Dendritic cell treated with granulocyte-macrophage colony-stimulating factor and Interleukin-4, amounts not matched to agents 40 ng/mL and 50 ng/mL, for 4 days (primary cell): ENCODE measurements around the gene SDHAF2.
"Not testable (repeated sequence)": the region's sequence is repeated elsewhere in the genome, so short reads cannot be mapped to it uniquely, and the experiment has no call there.

ENCODE experiments used
- H3K27ac Mint-ChIP-seq: one replicate; pipeline ENCODE4 v1.8.0; 2022; ENCODE audit warnings: mild to moderate bottlenecking, mixed read lengths
- H3K27me3 Mint-ChIP-seq: one replicate; pipeline ENCODE4 v1.8.0; 2022; ENCODE audit warnings: mild to moderate bottlenecking, mixed read lengths
- H3K36me3 Mint-ChIP-seq: one replicate; pipeline ENCODE4 v1.8.0; 2022; ENCODE audit warnings: low read depth, mixed read lengths
- H3K4me1 Mint-ChIP-seq: one replicate; pipeline ENCODE4 v1.8.0; 2022; ENCODE audit warnings: low read depth, mixed read lengths
- H3K4me3 Mint-ChIP-seq: one replicate; pipeline ENCODE4 v1.8.0; 2022; ENCODE audit warnings: mild to moderate bottlenecking, moderate library complexity, mixed read lengths
- H3K9me3 Mint-ChIP-seq: one replicate; pipeline ENCODE4 v1.8.0; 2022; ENCODE audit warnings: mixed read lengths
- intact Hi-C: fragments of 100-400 bp; cut with micrococcal nuclease; formaldehyde crosslinking; loops from one replicate; pipeline ENCODE4 v1.15.0; 2022

The SDHAF2 gene

GRCh38 chr11:61411589-61411988, 18.3 kb upstream of the SDHAF2 start:
- H3K27me3 Mint-ChIP-seq, result no peaks in the 10 kb centered on the region
- H3K27ac Mint-ChIP-seq, result no peak overlapping the region
- intact Hi-C loops, result no loop called here
- no peak overlapping the region for H3K4me3 Mint-ChIP-seq
- peaks cover 99% of the 10 kb centered on the region for H3K36me3 Mint-ChIP-seq
- H3K4me1 Mint-ChIP-seq, result no peaks in the 10 kb centered on the region
- no peaks in the 10 kb centered on the region for H3K9me3 Mint-ChIP-seq

- intact Hi-C loops, result no loop called here
- H3K4me1 Mint-ChIP-seq, result peaks cover 16% of the 10 kb centered on the region
- peaks cover 99% of the 10 kb centered on the region for H3K36me3 Mint-ChIP-seq
- H3K9me3 Mint-ChIP-seq, result no peaks in the 10 kb centered on the region
- H3K27ac Mint-ChIP-seq, result no peak overlapping the region
- H3K4me3 Mint-ChIP-seq, result no peak overlapping the region
- no peaks in the 10 kb centered on the region for H3K27me3 Mint-ChIP-seq
These were observed 16.4 kb upstream of the SDHAF2 start for GRCh38 chr11:61413496-61413895.

- Mint-ChIP-seq H3K27ac (no peak overlapping the region), H3K36me3 (peaks cover 99% of the 10 kb centered on the region), H3K9me3 (no peaks in the 10 kb centered on the region), H3K4me1 (peaks cover 27% of the 10 kb centered on the region), H3K27me3 (no peaks in the 10 kb centered on the region), H3K4me3 (no peak overlapping the region)
- intact Hi-C loops, result no loop called here
These were observed 15.4 kb upstream of the SDHAF2 start for GRCh38 chr11:61414547-61414946.

GRCh38 chr11:61415381-61415780, 14.5 kb upstream of the SDHAF2 start:
- H3K27ac Mint-ChIP-seq, result no peak overlapping the region
- no peak overlapping the region for H3K4me3 Mint-ChIP-seq
- no peaks in the 10 kb centered on the region for H3K9me3 Mint-ChIP-seq
- intact Hi-C loops, result no loop called here
- no peaks in the 10 kb centered on the region for H3K27me3 Mint-ChIP-seq
- H3K4me1 Mint-ChIP-seq, result peaks cover 31% of the 10 kb centered on the region
- H3K36me3 Mint-ChIP-seq, result peaks cover 99% of the 10 kb centered on the region

- no peaks in the 10 kb centered on the region for H3K9me3 Mint-ChIP-seq
- peak overlapping the region; percentile 55 for H3K27ac Mint-ChIP-seq
- peaks cover 41% of the 10 kb centered on the region for H3K4me1 Mint-ChIP-seq
- no peaks in the 10 kb centered on the region for H3K27me3 Mint-ChIP-seq
- H3K36me3 Mint-ChIP-seq, result peaks cover 99% of the 10 kb centered on the region
- intact Hi-C loops, result no loop called here
- no peak overlapping the region for H3K4me3 Mint-ChIP-seq
These were observed 13.0 kb upstream of the SDHAF2 start for GRCh38 chr11:61416941-61417340.

- no peaks in the 10 kb centered on the region for H3K27me3 Mint-ChIP-seq
- intact Hi-C loops, result no loop called here
- H3K27ac Mint-ChIP-seq, result peak overlapping the region; percentile 55
- peaks cover 41% of the 10 kb centered on the region for H3K4me1 Mint-ChIP-seq
- H3K9me3 Mint-ChIP-seq, result no peaks in the 10 kb centered on the region
- peaks cover 100% of the 10 kb centered on the region for H3K36me3 Mint-ChIP-seq
- H3K4me3 Mint-ChIP-seq, result no peak overlapping the region
These were observed 12.3 kb upstream of the SDHAF2 start for GRCh38 chr11:61417670-61418069.

- Mint-ChIP-seq H3K4me1 (peaks cover 41% of the 10 kb centered on the region), H3K27ac (peak overlapping the region; percentile 55)
- intact Hi-C loops, result no loop called here
These were observed 11.8 kb upstream of the SDHAF2 start for GRCh38 chr11:61418136-61418535.

GRCh38 chr11:61422226-61422625, 7.7 kb upstream of the SDHAF2 start:
- H3K36me3 Mint-ChIP-seq, result peaks cover 100% of the 10 kb centered on the region
- no peaks in the 10 kb centered on the region for H3K27me3 Mint-ChIP-seq
- no peak overlapping the region for H3K27ac Mint-ChIP-seq
- no peak overlapping the region for H3K4me3 Mint-ChIP-seq
- intact Hi-C loops, result no loop called here
- H3K4me1 Mint-ChIP-seq, result peaks cover 51% of the 10 kb centered on the region
- H3K9me3 Mint-ChIP-seq, result no peaks in the 10 kb centered on the region

More at GRCh38 chr11:61418136-61418535, 11.8 kb upstream of the SDHAF2 start:
- Mint-ChIP-seq H3K4me3 (no peak overlapping the region), H3K9me3 (no peaks in the 10 kb centered on the region), H3K36me3 (peaks cover 100% of the 10 kb centered on the region), H3K27me3 (no peaks in the 10 kb centered on the region)

GRCh38 chr11:61425367-61426131, 4.4 kb upstream of the SDHAF2 start:
- H3K4me1 Mint-ChIP-seq, result peaks cover 34% of the 10 kb centered on the region
- H3K9me3 Mint-ChIP-seq, result no peaks in the 10 kb centered on the region
- H3K27me3 Mint-ChIP-seq, result no peaks in the 10 kb centered on the region
- no peak overlapping the region for H3K4me3 Mint-ChIP-seq
- intact Hi-C loops, result no loop called here
- H3K27ac Mint-ChIP-seq, result peak overlapping the region; percentile 28
- peaks cover 100% of the 10 kb centered on the region for H3K36me3 Mint-ChIP-seq

GRCh38 chr11:61429346-61429690, 606 bp upstream of the SDHAF2 start:
- H3K36me3 Mint-ChIP-seq, result peaks cover 92% of the 10 kb centered on the region
- H3K27ac Mint-ChIP-seq, result peak overlapping the region; percentile 99
- intact Hi-C loops, result no loop called here
- no peaks in the 10 kb centered on the region for H3K9me3 Mint-ChIP-seq
- H3K4me1 Mint-ChIP-seq, result peaks cover 40% of the 10 kb centered on the region
- H3K4me3 Mint-ChIP-seq, result peak overlapping the region; percentile 96
- no peaks in the 10 kb centered on the region for H3K27me3 Mint-ChIP-seq

GRCh38 chr11:61430839-61431238, 915 bp downstream of the SDHAF2 start:
- H3K4me3 Mint-ChIP-seq, result peak overlapping the region; percentile 96
- peaks cover 43% of the 10 kb centered on the region for H3K4me1 Mint-ChIP-seq
- H3K9me3 Mint-ChIP-seq, H3K27me3 Mint-ChIP-seq, intact Hi-C loops: not testable (repeated sequence)
- peak overlapping the region; percentile 99 for H3K27ac Mint-ChIP-seq
- peaks cover 86% of the 10 kb centered on the region for H3K36me3 Mint-ChIP-seq

GRCh38 chr11:61437496-61437895, 7.6 kb downstream of the SDHAF2 start:
- Mint-ChIP-seq H3K27me3 (no peaks in the 10 kb centered on the region), H3K27ac (no peak overlapping the region), H3K36me3 (peaks cover 87% of the 10 kb centered on the region), H3K9me3 (no peaks in the 10 kb centered on the region), H3K4me3 (no peak overlapping the region), H3K4me1 (peaks cover 9% of the 10 kb centered on the region)
- intact Hi-C loops, result no loop called here

- Mint-ChIP-seq H3K27me3 (no peaks in the 10 kb centered on the region), H3K4me1 (peaks cover 9% of the 10 kb centered on the region), H3K4me3 (no peak overlapping the region), H3K36me3 (peaks cover 95% of the 10 kb centered on the region), H3K9me3 (no peaks in the 10 kb centered on the region), H3K27ac (no peak overlapping the region)
- intact Hi-C loops, result no loop called here
These were observed 9.7 kb downstream of the SDHAF2 start for GRCh38 chr11:61439615-61440014.

GRCh38 chr11:61442616-61443015, 12.7 kb downstream of the SDHAF2 start:
- Mint-ChIP-seq H3K36me3 (peaks cover 94% of the 10 kb centered on the region), H3K4me3 (no peak overlapping the region), H3K27me3 (no peaks in the 10 kb centered on the region), H3K4me1 (peaks cover 13% of the 10 kb centered on the region), H3K27ac (peak overlapping the region; percentile 66), H3K9me3 (no peaks in the 10 kb centered on the region)
- intact Hi-C loops, result no loop called here

- H3K27ac Mint-ChIP-seq, result peak overlapping the region; percentile 62
- H3K4me3 Mint-ChIP-seq, result no peak overlapping the region
- H3K4me1 Mint-ChIP-seq, result peaks cover 13% of the 10 kb centered on the region
- peaks cover 94% of the 10 kb centered on the region for H3K36me3 Mint-ChIP-seq
- intact Hi-C loops, result no loop called here
- H3K27me3 Mint-ChIP-seq, result no peaks in the 10 kb centered on the region
- no peaks in the 10 kb centered on the region for H3K9me3 Mint-ChIP-seq
These were observed 15.6 kb downstream of the SDHAF2 start for GRCh38 chr11:61445516-61445915.
